Umbilical cord (tissue), 2 donors: ENCODE results near the gene RPL11. TPM values are rescaled to one million over a fixed set of nuclear protein-coding genes. Genes with fewer than 3 reads are reported as not detected.
A peak's percentile ranks its signal among the peaks of the same experiment; 100 is the strongest.
"Not testable (repeated sequence)": the region's sequence is repeated elsewhere in the genome, so short reads cannot be mapped to it uniquely, and the experiment has no call there.

Source experiments
- DNase-seq: peaks from one replicate; pipeline ENCODE4 v3.0.0-alpha.2; 2015; ENCODE audit warnings: low spot score
- total RNA-seq: library from RNA; depleted of rRNA; stranded (reverse); fragments of >200 nt; gene quantifications from one replicate; pipeline ENCODE4 v1.2.3, GENCODE V29; 2014; ENCODE audit warnings: low replicate concordance; ENCODE audit not compliant: insufficient read depth

RPL11 gene
- 1,023 TPM for total RNA-seq

DNA sequence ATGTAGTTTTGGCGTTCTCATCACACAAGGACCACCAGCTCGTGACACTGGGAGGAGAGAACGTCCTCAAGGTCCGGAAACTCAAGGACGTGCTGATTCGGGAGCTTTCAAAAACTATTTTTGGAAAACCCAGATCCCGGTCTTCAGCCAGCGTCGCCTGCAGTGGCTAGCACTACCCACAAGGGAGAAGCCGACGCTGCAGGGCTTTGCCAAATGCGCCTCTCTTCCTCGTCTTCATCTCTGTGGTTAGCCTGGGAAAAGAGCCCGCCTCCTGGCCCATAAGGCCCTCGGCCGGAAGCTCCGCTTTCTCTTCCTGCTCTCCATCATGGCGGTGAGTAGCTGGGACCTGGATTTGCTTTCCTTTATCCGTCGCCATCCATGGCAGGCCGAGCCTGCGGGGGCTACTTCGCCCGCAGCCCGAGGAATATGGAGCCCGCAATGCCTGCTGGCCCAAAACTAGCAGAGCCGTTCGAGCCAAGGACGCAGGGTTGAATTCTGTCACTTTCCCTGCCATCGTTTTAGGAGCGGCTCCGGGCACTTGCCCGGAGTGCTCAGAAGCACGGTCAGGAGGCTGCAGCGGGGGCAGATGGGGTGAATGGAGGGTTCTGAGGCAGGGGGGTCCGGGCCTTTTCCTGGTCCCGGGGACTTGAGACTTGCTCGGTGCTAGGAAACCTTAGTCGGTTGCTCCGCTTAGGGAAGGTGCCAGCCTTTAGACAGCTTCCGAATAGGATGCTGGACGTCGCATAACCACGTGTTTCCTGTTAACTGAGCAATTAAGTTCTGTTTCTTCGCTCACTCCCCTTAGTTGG, at the start of gene RPL11:
TSS of gene RPL11 (plus strand) at position 308 of the 809 bp plus-strand sequence. CDS start at position 326, 18 bp downstream.
- peak; percentile 96 for DNase-seq

DNA sequence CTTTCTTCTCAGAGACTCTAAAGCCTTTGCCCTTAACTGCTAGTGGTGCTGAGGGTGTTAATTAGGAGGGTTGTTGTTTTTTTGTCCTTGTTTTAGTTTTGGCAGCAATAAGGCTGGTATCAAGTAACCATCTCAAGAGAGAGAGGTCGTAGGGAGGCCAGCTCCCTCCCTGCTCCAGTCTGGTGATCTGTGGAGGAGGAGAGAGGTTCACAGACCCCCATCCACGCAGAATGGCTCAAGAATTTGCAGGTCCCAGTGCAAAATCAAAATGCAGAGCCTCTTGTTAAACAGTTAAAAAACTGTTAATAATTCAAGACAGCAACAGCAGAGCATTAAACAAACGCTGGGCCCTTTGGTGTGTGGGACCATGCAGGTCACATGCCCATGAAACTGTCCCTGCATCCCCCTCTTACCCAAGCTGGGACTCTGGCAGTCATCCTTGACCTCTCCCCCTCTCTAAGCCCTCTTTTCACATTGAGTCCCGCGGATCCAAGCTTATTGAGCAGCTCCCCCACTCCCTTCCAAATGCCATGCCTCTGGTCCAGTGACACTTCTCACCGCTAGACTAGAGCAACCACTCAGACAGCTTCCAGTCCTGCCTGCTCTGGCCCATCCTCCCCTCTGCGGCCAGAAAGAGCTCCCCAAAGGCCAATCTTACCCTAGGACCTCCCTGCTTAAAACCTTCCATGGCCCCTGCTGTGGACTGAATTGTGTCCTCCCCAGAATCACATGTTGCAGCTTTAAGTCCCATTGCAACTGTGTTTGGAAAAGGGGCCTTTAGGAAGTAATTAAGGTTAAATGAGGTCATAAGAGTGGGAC, 47.7 kb upstream of the RPL11 start:
- no peak for DNase-seq

DNA sequence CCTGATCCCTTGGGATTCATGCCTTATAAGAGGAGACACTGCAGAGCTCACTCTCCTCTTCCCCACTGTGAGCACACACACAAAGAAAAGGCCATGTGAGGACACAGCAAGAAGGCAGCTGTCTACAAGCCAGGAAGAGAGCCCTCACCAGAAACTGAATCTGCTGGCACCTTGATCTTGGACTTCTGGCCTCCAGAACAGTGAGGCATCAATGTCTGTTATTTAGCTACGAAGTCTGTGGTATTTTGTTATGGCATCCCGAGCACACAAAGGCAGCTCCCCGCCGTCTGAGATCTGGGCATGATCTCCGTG, 47.1 kb upstream of the RPL11 start:
- no peak for DNase-seq

- no peak for DNase-seq
These were observed 46.3 kb upstream of the RPL11 start for GRCh38 chr1:23645338-23645737.

- no peak for DNase-seq
These were observed 45.5 kb upstream of the RPL11 start for GRCh38 chr1:23646091-23646490.

DNA sequence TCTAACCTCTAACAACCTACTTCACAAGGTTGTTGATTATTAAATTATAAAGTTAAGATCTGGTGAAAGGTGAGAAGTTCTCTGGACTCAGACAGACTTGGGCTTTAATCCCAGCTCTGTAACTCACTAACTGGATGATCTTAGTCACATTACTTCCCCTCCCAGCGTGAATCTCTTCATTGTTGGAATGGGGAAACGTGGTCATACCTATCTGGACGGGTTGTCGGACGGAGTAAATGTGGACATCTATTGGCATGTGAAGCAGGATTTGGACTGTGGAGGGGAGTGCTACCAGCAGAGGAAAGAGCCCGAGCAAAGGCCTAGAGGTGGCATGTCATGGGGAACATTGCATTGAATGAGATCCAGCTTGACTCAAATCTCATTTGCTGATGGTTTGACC, 45.1 kb upstream of the RPL11 start:
- no peak for DNase-seq

DNA sequence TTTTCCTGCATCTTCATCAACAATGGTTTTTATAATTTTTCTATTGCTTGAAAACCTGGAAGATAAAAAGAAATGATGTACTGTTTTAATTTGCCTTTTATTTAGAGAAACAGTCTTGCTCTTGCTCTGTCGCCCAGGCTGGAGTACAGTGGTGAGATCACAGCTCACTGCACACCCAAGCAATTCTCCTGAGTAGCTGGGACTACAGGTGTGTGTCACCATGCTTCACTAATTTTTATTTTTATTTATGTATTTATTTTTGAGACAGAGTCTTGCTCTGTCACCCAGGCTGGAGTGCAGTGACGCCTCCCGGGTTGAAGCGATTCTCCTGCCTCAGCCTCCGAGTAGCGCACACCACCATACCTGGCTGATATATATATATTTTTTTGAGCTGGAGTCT, 43.0 kb upstream of the RPL11 start:
- DNase-seq: no peak

DNA sequence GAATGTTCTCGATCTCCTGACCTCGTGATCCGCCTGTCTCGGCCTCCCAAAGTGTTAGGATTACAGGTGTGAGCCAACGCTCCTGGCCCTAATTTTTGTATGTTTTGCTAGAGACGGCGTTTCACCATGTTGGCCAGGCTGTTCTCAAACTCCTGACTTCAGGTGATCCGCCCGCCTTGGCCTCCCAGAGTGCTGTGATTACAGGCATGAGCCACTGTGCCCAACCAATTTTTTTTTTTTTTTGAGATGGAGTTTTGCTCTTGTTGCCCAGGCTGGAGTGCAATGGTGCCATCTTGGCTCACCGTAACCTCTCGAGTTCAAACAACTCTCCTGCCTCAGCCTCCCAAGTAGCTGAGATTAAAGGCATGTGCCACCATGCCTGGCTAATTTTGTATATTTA, 42.4 kb upstream of the RPL11 start:
- DNase-seq: not testable (repeated sequence)

DNA sequence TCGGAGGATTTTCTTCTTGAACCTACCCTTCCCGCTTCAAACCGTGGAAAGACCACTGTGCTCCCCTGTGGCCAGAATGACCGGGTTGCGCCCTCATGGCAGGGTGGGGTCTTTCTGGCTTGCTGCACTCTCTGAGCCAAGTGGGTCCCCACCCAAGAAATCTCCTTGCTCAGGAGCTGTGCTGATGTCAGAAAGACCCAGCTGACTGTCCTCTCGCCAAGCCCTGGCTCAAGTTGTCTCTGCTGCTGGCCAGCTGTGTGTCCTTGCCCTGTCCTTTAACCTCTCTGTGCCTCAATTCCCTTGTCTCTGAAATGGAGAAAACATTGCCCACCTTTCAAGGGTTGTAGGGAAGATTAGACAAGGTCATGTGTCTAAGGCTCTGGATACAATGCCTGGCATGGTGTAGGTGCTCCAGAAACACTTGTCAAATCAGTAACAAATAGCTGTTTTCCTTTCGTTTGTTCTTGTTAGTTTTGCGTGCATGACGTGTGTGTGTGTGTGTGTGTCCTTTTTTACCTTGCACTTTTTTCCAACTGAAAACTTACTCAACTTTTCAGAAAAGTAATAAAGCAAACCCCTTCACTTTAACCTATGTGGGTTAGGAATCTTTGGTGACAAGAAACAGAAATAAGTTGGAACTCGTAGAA, 41.1 kb upstream of the RPL11 start:
- DNase-seq: no peak

DNA sequence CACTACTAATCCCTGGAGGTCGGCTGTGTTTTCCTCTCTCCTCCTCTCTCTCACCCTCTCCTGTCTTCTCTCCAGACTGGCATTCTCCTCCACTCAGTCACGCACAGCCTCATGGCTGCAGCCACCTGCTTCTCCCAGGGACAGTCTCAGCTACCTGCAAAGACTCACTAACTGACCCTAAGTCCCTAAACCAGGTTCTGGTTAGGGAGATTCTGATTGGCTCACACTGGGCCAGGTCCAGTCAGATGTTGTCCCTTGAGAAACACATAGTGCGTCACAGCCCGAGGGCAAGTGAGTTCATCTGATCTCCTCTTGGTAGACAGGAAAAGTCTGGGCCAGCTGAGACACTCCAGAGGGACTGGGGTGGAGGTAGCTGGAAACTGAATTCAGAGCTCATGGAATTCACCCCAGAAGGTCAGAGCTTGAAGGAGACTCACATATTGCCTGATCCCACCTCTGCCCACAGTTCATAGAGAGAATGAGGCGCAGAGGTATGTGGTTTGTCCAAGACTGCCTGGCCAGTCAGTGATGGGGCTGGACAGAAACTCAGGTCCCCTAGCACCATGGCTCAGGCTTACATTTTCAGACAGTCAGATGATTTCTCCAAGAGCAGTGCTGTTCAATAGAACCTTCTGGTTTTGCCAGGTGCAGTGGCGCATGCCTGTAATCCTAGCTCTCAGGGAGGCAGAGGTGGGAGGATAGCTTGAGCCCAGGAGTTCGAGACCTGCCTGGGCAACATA, 40.4 kb upstream of the RPL11 start:
- no peak for DNase-seq

DNA sequence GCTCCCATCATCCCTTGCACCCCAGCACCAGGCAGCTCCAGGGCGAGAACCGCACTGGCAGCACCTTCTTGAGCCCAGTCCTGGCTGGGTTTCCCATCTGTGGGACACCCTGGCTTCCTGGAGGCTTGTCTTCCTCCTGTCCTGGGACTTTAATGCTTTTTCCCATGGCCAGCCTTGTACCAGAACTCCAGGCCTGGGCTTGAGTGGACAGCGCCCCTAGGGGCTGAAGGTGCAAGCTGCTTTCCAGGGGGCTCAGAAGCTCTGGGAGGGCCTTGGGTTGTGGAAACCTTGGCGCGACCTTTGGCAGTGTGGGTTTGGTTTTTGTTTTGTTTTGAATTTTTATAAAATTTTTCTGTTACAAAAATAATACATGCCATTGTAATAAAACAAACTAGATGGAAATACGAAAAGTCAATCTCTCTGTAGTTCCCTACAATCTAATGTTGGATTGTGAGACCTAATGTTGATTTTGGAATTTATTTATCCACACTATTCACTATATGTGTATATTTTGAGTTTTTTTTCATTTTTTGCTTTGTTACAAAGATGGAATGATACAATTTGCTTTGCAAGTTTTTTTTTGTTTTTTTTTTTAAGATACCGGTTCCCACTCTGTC, 33.8 kb upstream of the RPL11 start:
- peak; percentile 34 for DNase-seq

DNA sequence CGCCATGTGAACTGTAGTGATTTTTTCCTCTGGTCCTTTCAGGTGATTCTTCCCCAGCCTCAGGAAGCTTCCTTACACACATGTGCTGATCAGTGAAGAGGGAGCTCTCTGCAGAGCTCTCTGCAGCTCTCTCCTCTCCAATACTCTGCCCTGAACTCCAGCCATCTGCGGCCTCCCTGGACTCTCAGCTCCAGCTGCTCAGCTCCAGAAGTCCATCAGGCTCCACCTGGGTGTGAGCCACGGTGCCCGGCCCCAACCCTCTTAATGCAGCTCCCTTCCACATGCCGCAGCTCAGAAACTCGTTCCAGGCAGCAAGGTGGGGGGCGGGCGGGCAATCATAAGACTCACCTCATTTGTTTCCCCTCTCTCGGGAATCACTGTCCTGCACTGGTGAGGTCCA, 30.9 kb upstream of the RPL11 start:
- no peak for DNase-seq

- no peak for DNase-seq
These were observed 29.7 kb upstream of the RPL11 start for GRCh38 chr1:23661887-23662286.

DNA sequence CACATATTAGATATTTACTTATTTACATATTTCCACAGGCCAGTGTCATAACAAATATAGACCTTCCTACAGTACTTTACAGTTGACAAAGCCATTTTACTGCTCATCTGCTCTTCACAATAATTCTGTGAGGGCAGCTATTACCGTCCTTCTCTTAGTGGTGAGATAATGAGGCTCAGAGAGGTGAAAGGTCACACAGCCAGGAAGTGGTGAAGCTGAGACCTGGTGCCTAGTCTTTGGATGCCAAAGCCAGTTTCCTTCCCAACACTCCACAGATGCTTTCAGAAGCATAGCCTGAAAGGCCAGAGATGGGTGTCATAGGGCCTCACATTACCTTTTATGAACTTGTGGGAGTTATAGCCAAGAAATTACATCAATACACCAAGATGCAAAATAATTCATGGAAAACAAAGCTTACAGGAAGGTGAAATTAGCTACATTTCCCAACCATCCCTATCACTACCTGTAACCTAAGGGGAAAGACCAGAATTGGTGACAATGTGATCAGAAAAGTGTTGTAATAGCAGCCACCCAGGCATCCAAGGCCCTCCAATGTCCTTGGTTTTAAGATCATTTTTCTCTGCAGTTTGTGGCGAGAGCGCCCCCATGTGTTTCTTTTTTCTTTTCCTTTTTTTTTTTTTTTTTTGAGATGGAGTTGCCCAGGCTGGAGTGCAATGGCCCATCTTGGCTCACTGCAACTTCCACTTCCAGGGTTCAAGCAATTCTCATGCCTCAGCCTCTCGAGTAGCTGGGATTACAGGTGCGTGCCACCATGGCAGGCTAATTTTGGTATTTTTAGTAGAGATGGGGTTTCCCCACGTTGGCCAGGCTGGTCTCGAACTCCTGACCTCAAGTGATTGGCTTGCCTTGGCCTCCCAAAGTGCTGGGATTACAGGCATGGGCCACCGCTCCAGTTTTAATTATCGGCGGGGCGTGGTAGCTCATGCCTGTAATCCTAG, 26.5 kb upstream of the RPL11 start:
- DNase-seq: no peak

DNA sequence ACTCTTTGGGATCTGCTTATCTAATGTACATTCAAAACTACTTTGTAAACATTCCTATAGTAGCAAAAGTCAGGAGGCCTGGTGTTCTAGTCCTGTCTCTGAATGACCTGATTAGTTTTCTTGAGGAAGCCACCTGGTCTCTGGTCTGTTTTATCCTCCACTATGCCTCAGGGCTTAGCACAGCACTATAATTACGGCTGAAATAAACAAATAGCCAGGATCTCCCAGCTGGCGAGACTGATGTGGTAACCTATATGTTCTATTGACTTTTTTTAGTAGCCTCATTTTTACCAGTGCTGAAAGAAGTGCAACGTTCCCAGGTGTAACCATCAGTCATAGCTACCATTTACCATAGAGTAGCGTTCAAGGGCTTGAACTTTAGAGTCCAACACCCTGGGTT, 24.2 kb upstream of the RPL11 start:
- no peak for DNase-seq

- DNase-seq: no peak
These were observed 20.9 kb upstream of the RPL11 start for GRCh38 chr1:23670709-23671108.

DNA sequence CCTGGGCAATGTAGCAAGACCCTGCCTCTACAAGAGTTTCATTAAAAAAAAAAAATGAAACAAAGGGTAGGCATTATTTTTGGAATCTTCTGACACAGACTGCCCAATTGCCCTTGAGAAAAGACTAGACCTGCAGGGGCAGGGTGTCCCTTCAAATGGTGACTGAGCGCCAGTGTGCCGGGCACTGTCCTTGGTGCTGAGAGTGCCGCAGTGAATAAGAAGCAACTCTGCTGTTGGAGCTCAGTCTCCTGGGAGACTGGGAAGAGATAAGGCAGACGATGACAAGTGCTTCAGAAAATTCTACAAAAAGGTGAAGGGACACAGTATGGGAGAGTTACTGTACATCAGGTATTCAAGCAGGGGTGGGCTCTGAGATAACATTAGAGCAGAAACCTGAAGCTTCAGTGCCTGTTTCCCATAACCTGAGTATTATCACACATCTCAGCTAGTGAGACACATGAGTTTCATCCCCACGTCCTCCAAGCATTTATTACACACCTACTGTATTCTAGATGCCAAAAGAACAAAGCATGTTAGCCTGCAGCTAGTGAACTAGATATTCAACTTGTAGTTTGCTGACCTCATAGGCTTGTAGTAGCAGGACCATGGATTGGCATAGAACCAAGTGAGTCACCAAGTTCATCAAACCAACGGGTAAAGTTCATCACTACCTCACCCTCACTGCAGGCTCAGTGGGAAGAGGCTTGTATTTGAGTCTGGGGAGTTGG, 18.4 kb upstream of the RPL11 start:
- DNase-seq: peak; percentile 40

- DNase-seq: no peak
These were observed 11.8 kb upstream of the RPL11 start for GRCh38 chr1:23679815-23680214.

DNA sequence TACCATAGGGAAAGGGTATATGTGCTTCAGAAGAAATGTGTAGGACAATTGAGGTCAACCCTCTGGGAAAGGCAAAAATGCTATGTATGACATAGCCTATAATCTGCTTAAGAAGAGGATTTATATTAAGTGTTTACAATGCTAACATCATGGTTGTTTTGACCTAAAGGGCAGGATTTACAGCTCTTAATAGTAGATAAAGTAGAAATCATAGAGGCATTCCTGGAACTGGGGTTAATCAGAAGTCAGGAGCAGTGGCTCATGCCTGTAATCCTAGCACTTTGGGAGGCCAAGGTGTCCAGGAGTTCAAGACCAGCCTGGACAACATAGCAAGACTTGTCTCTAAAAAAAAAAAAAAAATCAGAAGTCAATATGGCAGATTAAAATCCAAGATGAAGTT, 8.7 kb upstream of the RPL11 start:
- no peak for DNase-seq

GRCh38 chr1:23684415-23684814, 7.2 kb upstream of the RPL11 start:
- no peak for DNase-seq
